ENCODE results near the gene SNRNP200.
"Not testable (repeated sequence)": the region's sequence is repeated elsewhere in the genome, so short reads cannot be mapped to it uniquely, and the experiment has no call there.

Gene SNRNP200

DNA sequence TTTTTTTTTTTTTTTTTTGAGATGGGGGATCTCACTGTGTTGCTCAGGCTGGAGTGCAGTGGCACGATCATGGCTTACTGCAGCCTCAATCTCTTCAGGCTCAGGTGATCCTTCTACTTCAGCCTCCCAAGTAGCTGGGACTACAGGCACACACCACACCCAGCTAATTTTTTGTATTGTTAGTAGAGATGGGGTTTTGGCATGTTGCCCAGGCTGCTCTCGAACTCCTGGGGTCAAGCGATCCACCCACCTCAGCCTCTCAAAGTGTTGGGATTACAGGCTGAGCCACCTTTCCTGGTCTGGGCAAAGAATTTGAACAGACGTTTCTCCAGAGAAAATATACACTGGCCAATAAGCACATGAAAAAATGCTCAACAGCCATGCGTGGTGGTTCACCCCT is 2.9 kb upstream of the SNRNP200 start:
- no peak for DNase-seq (ENCODE audit: low read depth)
- no peak overlapping the region for H3K4me3 ChIP-seq (ENCODE audit: control insufficient read depth, low read depth, low read length)
- TF ChIP-seq CTCF (conservative IDR thresholded peaks at IDR 0.05; ENCODE audit: control insufficient read depth, insufficient read depth, low read depth, low read length): no peak

- H3K4me3 ChIP-seq (ENCODE audit: control insufficient read depth, low read depth, low read length): peak overlapping the region; percentile 100
- no peak for TF ChIP-seq CTCF (conservative IDR thresholded peaks at IDR 0.05; ENCODE audit: control insufficient read depth, insufficient read depth, low read depth, low read length)
- no peak for DNase-seq (ENCODE audit: low read depth)
Measured at GRCh38 chr2:96306370-96306769, 1.0 kb upstream of the SNRNP200 start.

GRCh38 chr2:96305979-96306308 is 598 bp upstream of the SNRNP200 start:
- TF ChIP-seq CTCF (conservative IDR thresholded peaks at IDR 0.05; ENCODE audit: control insufficient read depth, insufficient read depth, low read depth, low read length): no peak
- DNase-seq (ENCODE audit: low read depth): no peak
- peak overlapping the region; percentile 100 for H3K4me3 ChIP-seq (ENCODE audit: control insufficient read depth, low read depth, low read length)

DNA sequence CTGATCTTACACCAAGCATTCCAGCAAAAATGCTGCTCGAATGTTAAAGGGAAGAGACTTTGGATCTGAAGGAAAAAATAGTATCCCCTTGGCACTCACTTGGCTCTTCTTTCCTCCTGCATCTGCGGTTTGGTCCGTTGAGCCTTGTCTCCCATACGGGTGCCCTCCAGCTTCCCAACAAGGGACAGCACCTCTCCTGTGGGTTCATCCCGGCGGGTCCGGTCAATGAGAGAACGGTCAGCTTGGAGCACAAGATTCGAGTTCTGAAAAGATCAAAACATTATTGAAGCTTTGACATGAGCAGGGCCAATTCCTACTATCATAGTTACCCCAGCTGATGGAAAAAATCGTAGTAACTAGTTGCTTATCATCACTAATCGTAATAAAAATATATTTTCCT is 740 bp downstream of the SNRNP200 start:
- TF ChIP-seq CTCF (conservative IDR thresholded peaks at IDR 0.05; ENCODE audit: control insufficient read depth, insufficient read depth, low read depth, low read length): no peak
- peak overlapping the region; percentile 100 for H3K4me3 ChIP-seq (ENCODE audit: control insufficient read depth, low read depth, low read length)
- no peak for DNase-seq (ENCODE audit: low read depth)

DNA sequence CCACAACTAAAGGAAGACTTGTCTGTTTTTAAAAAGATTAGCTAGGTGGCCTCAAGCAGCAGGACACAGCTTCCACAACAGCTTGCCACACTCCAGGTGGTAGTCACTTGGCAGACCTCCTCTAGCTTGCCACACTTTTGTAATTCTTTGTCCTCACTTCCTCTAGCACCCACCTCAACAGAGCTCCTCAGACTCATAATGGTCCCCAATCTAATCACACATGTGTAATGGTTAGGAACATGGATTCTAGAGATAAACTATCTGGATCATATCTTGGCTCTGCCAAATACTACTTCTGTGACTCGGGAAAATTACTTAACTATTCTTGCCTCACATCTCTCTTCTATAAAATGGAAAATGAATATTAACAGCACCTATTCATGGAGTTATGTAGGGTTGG is 3.5 kb downstream of the SNRNP200 start:
- DNase-seq (ENCODE audit: low read depth): no peak
- no peak for TF ChIP-seq CTCF (conservative IDR thresholded peaks at IDR 0.05; ENCODE audit: control insufficient read depth, insufficient read depth, low read depth, low read length)
- no peak overlapping the region for H3K4me3 ChIP-seq (ENCODE audit: control insufficient read depth, low read depth, low read length)

GRCh38 chr2:96296925-96297324 is 8.4 kb downstream of the SNRNP200 start:
- no peak for DNase-seq (ENCODE audit: low read depth)
- no peak for TF ChIP-seq CTCF (conservative IDR thresholded peaks at IDR 0.05; ENCODE audit: control insufficient read depth, insufficient read depth, low read depth, low read length)
- H3K4me3 ChIP-seq (ENCODE audit: control insufficient read depth, low read depth, low read length): no peak overlapping the region

GRCh38 chr2:96294271-96294670 is 11.1 kb downstream of the SNRNP200 start:
- H3K4me3 ChIP-seq (ENCODE audit: control insufficient read depth, low read depth, low read length); DNase-seq (ENCODE audit: low read depth): not testable (repeated sequence)
